ENCODE data around the gene CPEB1. TPM values are rescaled to one million over a fixed set of nuclear protein-coding genes. Genes with fewer than 3 reads are reported as not detected.

The CPEB1 gene
- total RNA-seq, 1 donor from 2014 or later, result 10.6 TPM

DNA sequence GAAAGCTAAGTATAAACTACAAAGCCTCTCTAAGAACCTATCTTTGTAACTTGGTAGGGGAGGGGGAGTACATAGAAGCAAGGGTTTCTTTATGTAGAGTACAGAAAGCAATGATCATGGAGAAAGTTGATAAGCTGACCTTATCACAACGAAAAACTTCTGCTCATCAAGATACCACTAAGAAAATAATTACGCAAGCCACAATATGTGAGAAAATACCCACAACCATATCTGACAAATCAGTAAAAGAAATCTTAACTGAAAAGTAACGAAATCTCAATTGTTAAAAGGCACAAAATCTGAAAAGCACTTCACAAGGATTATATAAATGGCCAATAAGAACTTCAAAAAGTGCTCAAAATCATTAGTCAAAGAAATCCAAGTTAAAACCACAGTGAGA, 71.8 kb downstream of the CPEB1 start:
- TF ChIP-seq, protein P1, sequence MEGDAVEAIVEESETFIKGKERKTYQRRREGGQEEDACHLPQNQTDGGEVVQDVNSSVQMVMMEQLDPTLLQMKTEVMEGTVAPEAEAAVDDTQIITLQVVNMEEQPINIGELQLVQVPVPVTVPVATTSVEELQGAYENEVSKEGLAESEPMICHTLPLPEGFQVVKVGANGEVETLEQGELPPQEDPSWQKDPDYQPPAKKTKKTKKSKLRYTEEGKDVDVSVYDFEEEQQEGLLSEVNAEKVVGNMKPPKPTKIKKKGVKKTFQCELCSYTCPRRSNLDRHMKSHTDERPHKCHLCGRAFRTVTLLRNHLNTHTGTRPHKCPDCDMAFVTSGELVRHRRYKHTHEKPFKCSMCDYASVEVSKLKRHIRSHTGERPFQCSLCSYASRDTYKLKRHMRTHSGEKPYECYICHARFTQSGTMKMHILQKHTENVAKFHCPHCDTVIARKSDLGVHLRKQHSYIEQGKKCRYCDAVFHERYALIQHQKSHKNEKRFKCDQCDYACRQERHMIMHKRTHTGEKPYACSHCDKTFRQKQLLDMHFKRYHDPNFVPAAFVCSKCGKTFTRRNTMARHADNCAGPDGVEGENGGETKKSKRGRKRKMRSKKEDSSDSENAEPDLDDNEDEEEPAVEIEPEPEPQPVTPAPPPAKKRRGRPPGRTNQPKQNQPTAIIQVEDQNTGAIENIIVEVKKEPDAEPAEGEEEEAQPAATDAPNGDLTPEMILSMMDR (IDR thresholded peaks at IDR 0.05), result no peak
- TF ChIP-seq POLR2A (IDR thresholded peaks at IDR 0.05), result no peak
- intact Hi-C loops (cut with DNase I), result no loop called here
- Histone ChIP-seq H3K4me1 (peaks cover 25% of the 10 kb centered on the region), H3K27me3 (no peaks in the 10 kb centered on the region), H3K36me3 (no peaks in the 10 kb centered on the region), H3K9me3 (no peaks in the 10 kb centered on the region), H3K4me3 (no peak overlapping the region), H3K27ac (no peak overlapping the region)
- no peak for DNase-seq (ENCODE audit: extremely low spot score in 2 of 2)

DNA sequence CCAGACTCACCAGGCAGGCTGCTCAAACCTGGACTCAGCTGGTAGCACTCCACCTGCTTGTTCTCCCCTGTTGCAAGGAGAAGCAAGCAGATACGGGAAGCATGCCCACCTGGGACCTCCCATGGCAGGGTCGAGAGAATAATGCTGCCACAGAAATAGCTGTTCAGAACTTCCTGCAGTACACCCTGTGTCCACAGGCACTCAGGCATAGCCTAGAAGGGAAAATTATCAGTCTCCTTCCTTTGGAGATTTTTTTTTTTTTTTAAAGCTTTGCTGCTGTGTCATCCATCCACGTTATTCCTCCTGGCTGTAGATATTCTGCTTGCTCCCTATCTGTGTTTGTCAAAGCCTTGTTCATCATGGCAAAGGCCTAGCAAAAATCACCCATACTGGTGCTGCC, 74.2 kb downstream of the CPEB1 start:
- Histone ChIP-seq H3K27ac (no peak overlapping the region), H3K4me3 (no peak overlapping the region), H3K9me3 (no peaks in the 10 kb centered on the region), H3K27me3 (no peaks in the 10 kb centered on the region), H3K4me1 (peaks cover 31% of the 10 kb centered on the region), H3K36me3 (no peaks in the 10 kb centered on the region)
- TF ChIP-seq, protein P1 (IDR thresholded peaks at IDR 0.05), result no peak
- no peak for TF ChIP-seq POLR2A (IDR thresholded peaks at IDR 0.05)
- TF ChIP-seq POLR2AphosphoS5 (IDR thresholded peaks at IDR 0.05; ENCODE audit: insufficient read depth in 1 of 2, low read depth in 1 of 2), result no peak
- intact Hi-C loops (cut with DNase I), result no loop called here
- DNase-seq (ENCODE audit: extremely low spot score in 2 of 2), result no peak

DNA sequence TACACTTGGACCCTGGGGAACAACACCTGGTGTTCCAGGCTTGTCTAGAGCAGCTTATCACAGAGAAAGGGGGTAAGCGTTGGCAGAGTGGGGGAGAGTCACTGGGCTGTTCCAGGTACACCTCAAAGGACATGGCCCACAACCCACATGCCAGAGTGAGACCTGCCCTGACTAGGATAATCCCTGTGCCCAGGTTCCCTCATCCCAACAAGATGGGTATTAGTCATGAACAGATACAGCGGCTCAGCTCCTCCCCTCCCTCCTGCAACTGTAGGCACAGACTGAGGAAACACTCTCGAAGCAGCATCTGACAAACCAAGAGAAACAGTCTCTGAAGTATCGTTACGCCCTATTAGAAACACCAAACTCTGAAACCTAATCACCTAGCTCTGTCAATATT, 74.9 kb downstream of the CPEB1 start:
- TF ChIP-seq, protein P1 (IDR thresholded peaks at IDR 0.05), result no peak
- no peak for TF ChIP-seq POLR2AphosphoS5 (IDR thresholded peaks at IDR 0.05; ENCODE audit: insufficient read depth in 1 of 2, low read depth in 1 of 2)
- TF ChIP-seq POLR2A (IDR thresholded peaks at IDR 0.05), result no peak
- Histone ChIP-seq H3K4me1 (peaks cover 31% of the 10 kb centered on the region), H3K27ac (peak overlapping the region; percentile 74), H3K27me3 (no peaks in the 10 kb centered on the region), H3K4me3 (peak overlapping the region; percentile 39 to 42), H3K9me3 (no peaks in the 10 kb centered on the region), H3K36me3 (no peaks in the 10 kb centered on the region)
- no peak for DNase-seq (ENCODE audit: extremely low spot score in 2 of 2)
- intact Hi-C loops (cut with DNase I), result no loop called here

DNA sequence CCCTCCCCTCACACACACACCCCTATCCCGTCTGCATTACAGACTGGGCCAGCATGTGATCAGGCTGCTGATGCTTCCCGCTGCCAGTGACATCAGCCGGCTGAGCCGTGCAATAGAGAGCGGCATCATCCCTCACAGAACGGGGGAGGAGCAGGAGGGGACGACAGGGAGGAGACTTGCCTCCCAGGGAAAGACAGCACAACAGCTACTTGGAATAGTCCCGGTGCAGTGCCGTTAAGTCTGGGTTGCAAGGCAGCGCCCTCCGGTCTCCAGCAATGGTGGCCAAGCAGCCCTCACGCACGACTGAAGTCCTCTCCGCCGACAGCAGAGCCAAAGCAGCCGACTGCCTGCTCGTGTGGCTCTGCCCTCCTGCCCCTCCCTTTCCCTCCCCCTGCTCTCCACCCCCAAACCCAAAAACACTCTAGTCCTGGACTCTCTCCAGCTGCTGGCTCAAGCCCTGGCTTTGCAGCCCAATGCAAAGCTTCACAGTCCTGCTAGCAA, 75.4 kb downstream of the CPEB1 start:
- intact Hi-C loops (cut with DNase I), result no loop called here
- peak overlapping the region; percentile 74 for H3K27ac ChIP-seq
- peak overlapping the region; percentile 39 to 42 for H3K4me3 ChIP-seq
- no peaks in the 10 kb centered on the region for H3K36me3 ChIP-seq
- peaks cover 31% of the 10 kb centered on the region for H3K4me1 ChIP-seq
- peak in 1 of 2 donors; percentile 93 for DNase-seq (ENCODE audit: extremely low spot score in 2 of 2)
- TF ChIP-seq POLR2AphosphoS5 (IDR thresholded peaks at IDR 0.05; ENCODE audit: insufficient read depth in 1 of 2, low read depth in 1 of 2) (peak; percentile 62 to 89), POLR2A (IDR thresholded peaks at IDR 0.05) (peak in 1 of 2 donors; percentile 21)
- TF ChIP-seq, protein P1 (IDR thresholded peaks at IDR 0.05), result no peak
- no peaks in the 10 kb centered on the region for H3K9me3 ChIP-seq
- H3K27me3 ChIP-seq, result no peaks in the 10 kb centered on the region

DNA sequence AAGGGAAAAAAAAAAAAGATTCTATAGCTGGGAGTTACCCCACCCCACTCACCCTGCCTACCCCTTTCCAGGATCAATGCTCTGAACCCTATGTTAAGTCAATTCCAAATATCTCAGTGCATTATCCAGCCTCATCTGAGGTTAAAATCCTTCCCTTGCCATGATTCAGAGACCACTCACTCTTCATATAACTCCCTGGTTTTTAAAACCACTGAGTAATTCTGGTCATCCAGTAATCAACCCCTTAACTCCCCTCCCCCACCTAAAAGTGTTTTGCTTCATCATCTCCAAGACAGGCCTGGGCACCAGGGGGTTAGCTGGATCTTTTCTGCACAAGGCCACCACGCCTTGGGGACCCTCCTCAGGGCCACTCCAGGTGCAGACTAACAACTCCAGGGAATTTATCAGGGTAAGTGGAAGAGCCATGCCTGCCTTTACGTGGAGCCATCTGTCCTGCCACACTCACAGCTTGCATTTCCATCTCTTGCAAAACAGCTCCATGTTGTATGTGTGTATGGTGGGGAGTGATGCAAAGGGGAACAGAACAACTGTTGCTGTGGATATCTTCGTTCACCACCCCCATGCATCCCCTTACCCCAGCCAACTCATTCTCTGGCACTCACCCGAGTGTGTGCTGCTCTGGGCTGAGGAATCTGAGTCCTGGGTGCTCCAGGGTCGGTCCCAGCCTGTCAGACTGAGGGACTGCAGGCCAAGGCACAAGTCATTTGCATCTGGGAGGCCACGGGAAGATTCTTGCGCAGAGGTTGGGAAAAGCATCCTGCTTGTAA, 76.2 kb downstream of the CPEB1 start:
- intact Hi-C loops (cut with DNase I), result no loop called here
- Histone ChIP-seq H3K36me3 (no peaks in the 10 kb centered on the region), H3K4me3 (peak overlapping the region; percentile 39 to 42), H3K27ac (peak overlapping the region; percentile 74), H3K27me3 (no peaks in the 10 kb centered on the region), H3K9me3 (no peaks in the 10 kb centered on the region), H3K4me1 (peaks cover 31% of the 10 kb centered on the region)
- TF ChIP-seq POLR2A (IDR thresholded peaks at IDR 0.05) (no peak), POLR2AphosphoS5 (IDR thresholded peaks at IDR 0.05; ENCODE audit: insufficient read depth in 1 of 2, low read depth in 1 of 2) (no peak)
- TF ChIP-seq, protein P1 (IDR thresholded peaks at IDR 0.05), result no peak
- peak in 1 of 2 donors; percentile 34 for DNase-seq (ENCODE audit: extremely low spot score in 2 of 2)
